HepG2 (cell line): Measurements from ENCODE around the gene C20orf204. TPM values are rescaled to one million over a fixed set of nuclear protein-coding genes. Genes with fewer than 3 reads are reported as not detected.

Experiments
- ATAC-seq: fragments of 200-7000 bp; cut with Tn5 transposase; 3 replicates; pipeline ENCODE4 v1.9.1; 2020; ENCODE audit warnings: mild to moderate bottlenecking, moderate library complexity
- BruUV-seq: library from RNA; stranded (reverse); fragments of 400-500 nt; replicated peaks from 2 replicates; lab custom pipeline; 2021; lab: Mats Ljungman, UMichigan
- CTCF ChIA-PET: fragments of 300-600 bp; formaldehyde crosslinking; extraction: SDS; loops from one replicate; lab custom pipeline; 2021; ENCODE audit warnings: low total read pairs, inconsistent platforms, low intra/inter-chr PET ratio; lab: Yijun Ruan, JAX
- POLR2A ChIA-PET: fragments of 350-600 bp; sonication (Branson Sonifier 250); formaldehyde crosslinking; loops from one replicate; lab custom pipeline; 2020; ENCODE audit warnings: antibody characterized with exemption, inconsistent platforms; lab: Yijun Ruan, JAX
- DNase-seq: peaks from one replicate; pipeline ENCODE4 v3.0.0-alpha.2; 2015; ENCODE audit warnings: low spot score
- FAIRE-seq: peaks from 3 replicates; lab custom pipeline; 2011; peaks lifted over from hg19 to GRCh38; lab: Jason Lieb, UNC
- H2AFZ ChIP-seq: one replicate; pipeline ENCODE4 v1.6.1; 2011; ENCODE audit warnings: low read length, inconsistent platforms
- H3K27ac ChIP-seq: fragments of 300-600 bp; 3 replicates; pipeline ENCODE4 v1.8.0; 2011; ENCODE audit warnings: mixed run types, mild to moderate bottlenecking, mixed read lengths, low read length, inconsistent platforms; ENCODE audit not compliant: insufficient read depth; ENCODE audit errors: extremely low read length
- H3K27me3 ChIP-seq, 2 experiments: fragments of 200-600 bp in 1 of 2; 2 replicates in 1 of 2; 3 replicates in 1 of 2; pipeline versions ENCODE4 v1.6.0 to v1.8.0; 2011; ENCODE audit warnings: low read length in 2 of 2, mild to moderate bottlenecking in 2 of 2, moderate library complexity in 2 of 2, inconsistent platforms in 1 of 2; ENCODE audit not compliant: insufficient read depth in 2 of 2, control insufficient read depth in 1 of 2
- H3K36me3 ChIP-seq, 2 experiments: fragments of 200-600 bp in 1 of 2; replicated peaks in 1 of 2; 2 replicates in 1 of 2; 3 replicates in 1 of 2; pipeline versions ENCODE4 v1.5.1 to v1.8.0; 2011; ENCODE audit warnings: low read length in 2 of 2, inconsistent platforms in 1 of 2; ENCODE audit not compliant: insufficient read depth in 2 of 2, control insufficient read depth in 1 of 2
- H3K4me1 ChIP-seq: 2 replicates; pipeline ENCODE4 v1.5.1; 2012; ENCODE audit warnings: low read length, inconsistent platforms; ENCODE audit not compliant: insufficient read depth
- H3K4me2 ChIP-seq: 2 replicates; pipeline ENCODE4 v1.6.0; 2011; ENCODE audit warnings: low read depth, low read length, inconsistent platforms
- H3K4me3 ChIP-seq, 3 experiments: fragments of 200-600 bp in 1 of 3; sonication (generic), shearing (Covaris generic) in 1 of 3; replicated peaks in 1 of 3; 2 replicates each; pipeline ENCODE4 v1.5.1; 2011 to 2016; ENCODE audit warnings: low read length in 3 of 3, inconsistent platforms in 2 of 3, low read depth in 2 of 3, mild to moderate bottlenecking in 2 of 3, control low read depth in 1 of 3, mixed read lengths in 1 of 3; ENCODE audit not compliant: insufficient read depth in 1 of 3
- H3K79me2 ChIP-seq: one replicate; pipeline ENCODE4 v1.6.1; 2011; ENCODE audit warnings: low read length, inconsistent platforms; ENCODE audit not compliant: insufficient read depth
- H3K9ac ChIP-seq: 2 replicates; pipeline ENCODE4 v1.6.0; 2011; ENCODE audit warnings: mild to moderate bottlenecking, low read depth, low read length, inconsistent platforms; ENCODE audit not compliant: insufficient read depth
- H3K9me3 ChIP-seq: 2 replicates; pipeline ENCODE4 v1.5.1; 2012; ENCODE audit warnings: mild to moderate bottlenecking, low read length
- H4K20me1 ChIP-seq: 2 replicates; pipeline ENCODE4 v1.6.0; 2011; ENCODE audit warnings: inconsistent platforms, mild to moderate bottlenecking, low read length, moderate library complexity; ENCODE audit not compliant: insufficient read depth
- AGO2 ChIP-seq: fragments of 200-400 bp; formaldehyde crosslinking; optimal IDR thresholded peaks from 2 replicates; pipeline ENCODE3; 2017; ENCODE audit warnings: mild to moderate bottlenecking, low read depth, low read length, moderate library complexity
- ATF1 ChIP-seq: IDR thresholded peaks from 2 replicates; pipeline ENCODE4 v1.6.1; 2016; ENCODE audit warnings: mild to moderate bottlenecking, control low read depth
- CHCHD3 ChIP-seq: sonication (generic); formaldehyde crosslinking; IDR thresholded peaks from 2 replicates; pipeline ENCODE4 v1.8.0; 2022; ENCODE audit warnings: mild to moderate bottlenecking, missing genetic modification reagents, moderate library complexity
- FOXM1 ChIP-seq: sonication (generic); formaldehyde crosslinking; IDR thresholded peaks from 2 replicates; pipeline ENCODE4 v1.5.0; 2020; ENCODE audit warnings: missing genetic modification reagents
- GLI4 ChIP-seq: sonication (generic); formaldehyde crosslinking; IDR thresholded peaks from 2 replicates; pipeline ENCODE4 v1.5.1; 2020; ENCODE audit warnings: missing genetic modification reagents, mild to moderate bottlenecking, moderate library complexity, borderline replicate concordance
- MTA3 ChIP-seq: sonication (generic); formaldehyde crosslinking; IDR thresholded peaks from 2 replicates; pipeline ENCODE4 v1.4.0; 2020; ENCODE audit warnings: missing genetic modification reagents
- MXI1 ChIP-seq: IDR thresholded peaks from 3 replicates; pipeline ENCODE4 v1.6.1; 2012; ENCODE audit warnings: low read depth, low read length, inconsistent platforms, borderline replicate concordance
- MYC ChIP-seq: sonication (generic); formaldehyde crosslinking; IDR thresholded peaks from 2 replicates; pipeline ENCODE4 v1.9.0; 2021; ENCODE audit warnings: missing genetic modification reagents, borderline replicate concordance
- ZNF768 ChIP-seq: sonication (generic); formaldehyde crosslinking; IDR thresholded peaks from 2 replicates; pipeline ENCODE4 v1.4.0; 2020; ENCODE audit warnings: missing genetic modification reagents
- ZNF891 ChIP-seq: sonication (generic); formaldehyde crosslinking; IDR thresholded peaks from 2 replicates; pipeline ENCODE4 v1.5.0; 2020; ENCODE audit warnings: mild to moderate bottlenecking, missing genetic modification reagents
- WGBS: methylation state at CpG from one replicate; pipeline ENCODE4 v1.1.6; 2017; ENCODE audit warnings: low lambda C conversion rate; 5-methylcytosine and 5-hydroxymethylcytosine counted together
- in situ Hi-C: cut with HindIII; loops from 2 replicates; pipeline ENCODE4 v1.10.0; 2017; ENCODE audit warnings: low pct_unique_long_range_greater_than_20kb; ENCODE audit not compliant: extremely low pct_ligation_motif_present
- intact Hi-C: fragments of 100-400 bp; cut with micrococcal nuclease; formaldehyde crosslinking; loops from one replicate; pipeline ENCODE4 v1.10.0; 2022; ENCODE audit not compliant: unreplicated experiment
- polyA plus RNA-seq, 8 experiments: library from polyadenylated mRNA; depleted of rRNA in 3 of 8; stranded (reverse) in 7 of 8; unstranded in 1 of 8; fragments of >200 nt; fragmentation: Illumina TruSeq in 4 of 8; extraction: Trizol in 4 of 8; gene quantifications; 2 replicates each; pipeline versions ENCODE4 v1.2.1 to v1.2.3, GENCODE V29; 2011 to 2016; ENCODE audit warnings: low read depth in 4 of 8, missing spikeins in 1 of 8, mixed read lengths in 1 of 8; ENCODE audit not compliant: insufficient read depth in 1 of 8
- total RNA-seq, 5 experiments: library from RNA; depleted of rRNA; stranded (reverse); fragments of >200 nt; fragmentation: Illumina TruSeq; extraction: Trizol; gene quantifications; 2 replicates each; pipeline ENCODE4 v1.2.3, GENCODE V29; 2016; ENCODE audit warnings: low read depth in 1 of 5
- TF ChIP-seq, protein P1 (sequence below): sonication (generic); formaldehyde crosslinking; IDR thresholded peaks from 2 replicates; pipeline ENCODE4 v1.8.0; 2022; ENCODE audit warnings: mild to moderate bottlenecking, missing genetic modification reagents, moderate library complexity
- TF ChIP-seq, protein P2 (sequence below): sonication (generic); formaldehyde crosslinking; conservative IDR thresholded peaks from 2 replicates; pipeline ENCODE4 v1.8.0; 2022; ENCODE audit warnings: low read depth, missing genetic modification reagents
- TF ChIP-seq, protein P3 (sequence below): sonication (generic); formaldehyde crosslinking; conservative IDR thresholded peaks from 2 replicates; pipeline ENCODE4 v1.8.1; 2023; ENCODE audit warnings: missing genetic modification reagents

The C20orf204 gene
- total and polyA plus RNA-seq, 2 of the 13 experiments (the other 11 are each of a cell fraction or from before 2014, with no cell fraction given), result 22.1 to 80.0 TPM

DNA sequence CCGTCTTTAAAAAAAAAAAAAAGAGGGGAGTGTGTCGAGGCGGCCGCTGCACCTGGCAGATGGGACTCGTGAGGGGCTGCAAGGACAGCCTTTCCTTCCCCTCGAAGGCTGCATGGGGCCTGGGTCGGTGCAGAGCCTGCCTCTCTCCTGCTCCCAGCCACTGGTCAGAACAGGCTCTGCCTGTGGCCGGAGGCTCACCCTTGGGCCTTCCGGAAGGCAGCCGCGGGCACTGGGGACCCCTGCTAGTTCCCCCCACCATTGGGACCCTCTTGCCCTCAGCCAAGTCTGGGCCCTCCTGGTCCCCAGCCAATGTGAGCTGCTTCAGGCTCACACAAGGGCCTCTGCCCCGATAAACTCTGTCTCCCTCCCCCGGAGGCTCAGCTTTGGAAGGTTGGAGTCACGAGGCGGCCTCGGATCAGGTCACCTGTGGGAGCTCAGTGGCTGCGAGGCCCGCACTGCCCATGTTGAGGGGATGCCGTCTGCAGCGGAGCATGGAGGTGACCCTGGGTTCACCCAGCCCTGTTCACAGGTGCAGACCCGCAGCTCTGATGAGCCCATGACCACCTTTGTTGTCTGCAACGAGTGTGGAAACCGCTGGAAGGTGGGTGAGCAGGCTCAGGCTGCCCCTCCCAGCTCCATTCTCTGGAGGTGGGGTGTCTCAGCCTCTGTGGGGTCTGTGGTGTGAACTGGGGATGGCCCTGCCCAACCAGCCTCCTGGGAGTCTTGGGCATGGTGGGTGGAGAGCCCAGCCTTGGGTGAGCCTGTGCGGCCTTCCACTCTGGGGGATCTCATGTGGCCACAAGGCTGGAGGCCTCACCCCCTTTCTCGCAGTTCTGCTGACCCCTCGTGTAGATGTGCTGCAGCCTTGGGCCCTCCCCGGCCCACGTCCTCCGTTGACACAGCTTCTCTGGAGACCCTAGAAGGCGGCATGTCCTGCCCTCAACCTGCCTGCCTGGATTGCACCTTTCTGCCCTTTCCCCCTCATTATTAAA is 35.7 kb downstream of the C20orf204 start:
- H3K9me3 ChIP-seq, result no peaks in the 10 kb centered on the region
- H3K4me1 ChIP-seq, result peaks cover 18% of the 10 kb centered on the region
- CTCF ChIA-PET, result no interaction called here
- H3K4me2 ChIP-seq, result no peak overlapping the region
- FAIRE-seq (no peak), DNase-seq (no peak), ATAC-seq (no peak)
- POLR2A ChIA-PET, result interaction anchor here (0.9 to 1.1 kb wide), 2 partner anchors 36 to 91 kb away, joined by 3 to 4 read pairs; partner anchors contain the start of gene C20orf204
- H3K27ac ChIP-seq, result no peak overlapping the region
- intact Hi-C loops (no loop called here), in situ Hi-C loops (no loop called here)
- 71% methylated on average over 25 of the region's 30 CpGs for WGBS
- no peaks in the 10 kb centered on the region for H4K20me1 ChIP-seq
- H3K4me3 ChIP-seq, result no peak overlapping the region
- no peak overlapping the region for H3K9ac ChIP-seq
- no peaks in the 10 kb centered on the region for H3K36me3 ChIP-seq
- peaks cover 0 to 11% of the 10 kb centered on the region in 2 experiments; a peak in 2 of 5 replicates for H3K27me3 ChIP-seq
- BruUV-seq, result no TSS peak
- H2AFZ ChIP-seq, result no peak overlapping the region
- TF ChIP-seq ZNF768 (CRISPR knock-in tag) (0 out of 2 replicates have a peak, but pooled peaks have one; percentile 14), MXI1 (no peak), FOXM1 (CRISPR knock-in tag) (no peak), MTA3 (CRISPR knock-in tag) (no peak), ATF1 (CRISPR knock-in tag) (no peak), ZNF891 (0 out of 2 replicates have a peak, but pooled peaks have one; percentile 16), MYC (CRISPR knock-in tag) (0 out of 2 replicates have a peak, but pooled peaks have one; percentile 14), GLI4 (no peak), CHCHD3 (CRISPR knock-in tag) (0 out of 2 replicates have a peak, but pooled peaks have one; percentile 9), AGO2 (peak; percentile 85)
- TF ChIP-seq, protein P1, sequence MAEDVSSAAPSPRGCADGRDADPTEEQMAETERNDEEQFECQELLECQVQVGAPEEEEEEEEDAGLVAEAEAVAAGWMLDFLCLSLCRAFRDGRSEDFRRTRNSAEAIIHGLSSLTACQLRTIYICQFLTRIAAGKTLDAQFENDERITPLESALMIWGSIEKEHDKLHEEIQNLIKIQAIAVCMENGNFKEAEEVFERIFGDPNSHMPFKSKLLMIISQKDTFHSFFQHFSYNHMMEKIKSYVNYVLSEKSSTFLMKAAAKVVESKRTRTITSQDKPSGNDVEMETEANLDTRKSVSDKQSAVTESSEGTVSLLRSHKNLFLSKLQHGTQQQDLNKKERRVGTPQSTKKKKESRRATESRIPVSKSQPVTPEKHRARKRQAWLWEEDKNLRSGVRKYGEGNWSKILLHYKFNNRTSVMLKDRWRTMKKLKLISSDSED (CRISPR knock-in tag), result no peak
- TF ChIP-seq, protein P2, sequence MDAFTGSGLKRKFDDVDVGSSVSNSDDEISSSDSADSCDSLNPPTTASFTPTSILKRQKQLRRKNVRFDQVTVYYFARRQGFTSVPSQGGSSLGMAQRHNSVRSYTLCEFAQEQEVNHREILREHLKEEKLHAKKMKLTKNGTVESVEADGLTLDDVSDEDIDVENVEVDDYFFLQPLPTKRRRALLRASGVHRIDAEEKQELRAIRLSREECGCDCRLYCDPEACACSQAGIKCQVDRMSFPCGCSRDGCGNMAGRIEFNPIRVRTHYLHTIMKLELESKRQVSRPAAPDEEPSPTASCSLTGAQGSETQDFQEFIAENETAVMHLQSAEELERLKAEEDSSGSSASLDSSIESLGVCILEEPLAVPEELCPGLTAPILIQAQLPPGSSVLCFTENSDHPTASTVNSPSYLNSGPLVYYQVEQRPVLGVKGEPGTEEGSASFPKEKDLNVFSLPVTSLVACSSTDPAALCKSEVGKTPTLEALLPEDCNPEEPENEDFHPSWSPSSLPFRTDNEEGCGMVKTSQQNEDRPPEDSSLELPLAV (CRISPR knock-in tag), result no peak
- TF ChIP-seq, protein P3, sequence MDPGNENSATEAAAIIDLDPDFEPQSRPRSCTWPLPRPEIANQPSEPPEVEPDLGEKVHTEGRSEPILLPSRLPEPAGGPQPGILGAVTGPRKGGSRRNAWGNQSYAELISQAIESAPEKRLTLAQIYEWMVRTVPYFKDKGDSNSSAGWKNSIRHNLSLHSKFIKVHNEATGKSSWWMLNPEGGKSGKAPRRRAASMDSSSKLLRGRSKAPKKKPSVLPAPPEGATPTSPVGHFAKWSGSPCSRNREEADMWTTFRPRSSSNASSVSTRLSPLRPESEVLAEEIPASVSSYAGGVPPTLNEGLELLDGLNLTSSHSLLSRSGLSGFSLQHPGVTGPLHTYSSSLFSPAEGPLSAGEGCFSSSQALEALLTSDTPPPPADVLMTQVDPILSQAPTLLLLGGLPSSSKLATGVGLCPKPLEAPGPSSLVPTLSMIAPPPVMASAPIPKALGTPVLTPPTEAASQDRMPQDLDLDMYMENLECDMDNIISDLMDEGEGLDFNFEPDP (CRISPR knock-in tag), result 0 out of 2 replicates have a peak, but pooled peaks have one; percentile 68
- H3K79me2 ChIP-seq, result no peaks in the 10 kb centered on the region
